ENCODE results near the gene ZSWIM7. TPM values are rescaled to one million over a fixed set of nuclear protein-coding genes. Genes with fewer than 3 reads are reported as not detected.

The ZSWIM7 gene
- total RNA-seq, 1 donor from 2014 or later: 41.6 TPM

GRCh38 chr17:15929941-15930340 lies 69.6 kb downstream of the ZSWIM7 start:
- no peak for DNase-seq

GRCh38 chr17:15928286-15928785 lies 71.2 kb downstream of the ZSWIM7 start:
- no peak for DNase-seq

Other genes with a start within 250 kb of the ZSWIM7 start
- gene ADORA2B, start 54.6 kb downstream of the ZSWIM7 start, total RNA-seq: 7.2 TPM
- gene TTC19, start 120 bp upstream of the ZSWIM7 start, total RNA-seq: 78.3 TPM
- gene NCOR1, start 215.8 kb upstream of the ZSWIM7 start, total RNA-seq: 128 TPM
- 38.4 TPM for gene PIGL, start 217.5 kb upstream of the ZSWIM7 start, total RNA-seq

Measured in tongue (tissue), 2 donors.